ENCODE measurements around the gene FAM181A. TPM values are rescaled to one million over a fixed set of nuclear protein-coding genes. Genes with fewer than 3 reads are reported as not detected.

The FAM181A gene
- not detected in 2 replicates for total RNA-seq

DNA sequence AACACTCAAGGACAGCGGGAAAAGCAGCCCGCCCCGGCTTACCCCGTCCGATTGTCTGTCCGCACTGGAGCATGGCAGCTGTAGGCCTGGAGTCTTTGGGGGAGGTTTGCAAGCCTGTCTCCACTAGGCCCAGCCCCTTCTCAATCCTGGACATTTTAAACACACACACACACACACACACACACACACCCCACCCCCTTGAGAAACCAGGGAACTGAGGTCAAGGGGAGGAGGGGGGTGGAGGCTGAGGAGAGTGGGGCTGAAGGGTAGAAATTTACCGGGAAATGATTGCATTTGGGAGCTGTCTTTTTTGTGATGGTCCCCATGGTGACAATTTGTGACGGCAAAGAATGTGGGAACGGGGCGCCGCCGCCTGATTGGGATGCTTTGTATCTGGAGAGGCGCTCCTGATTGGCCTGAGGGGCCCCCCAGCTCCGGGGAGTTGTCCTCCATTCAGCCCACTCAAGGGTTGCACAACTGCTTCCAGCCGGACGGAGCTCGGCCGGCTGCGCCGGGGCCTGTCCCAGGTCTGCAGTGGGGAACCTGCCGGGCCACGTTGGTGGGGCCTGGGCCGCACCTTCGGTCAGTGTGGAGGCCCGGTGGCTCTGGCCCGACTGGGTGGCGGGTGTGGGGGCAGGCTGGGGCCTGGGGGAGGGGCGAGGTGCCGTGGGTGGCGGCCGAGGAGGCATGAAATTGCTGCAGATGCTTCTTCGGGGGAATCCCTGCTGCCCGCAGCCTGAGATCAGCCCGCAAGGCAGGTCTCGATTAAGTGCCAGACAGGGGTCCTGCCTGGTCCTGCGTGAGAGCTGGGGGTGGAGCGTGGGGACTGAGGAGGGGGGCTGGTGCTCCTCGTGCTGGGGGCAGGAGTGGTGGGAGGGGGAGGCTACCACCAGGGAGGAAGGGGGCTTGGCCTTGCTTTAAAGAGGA lies at the start of gene FAM181A:
FAM181A (plus strand) TSS at position 472 of the 927 bp plus-strand sequence. CDS start 942 bp downstream, outside the sequence.

DNA sequence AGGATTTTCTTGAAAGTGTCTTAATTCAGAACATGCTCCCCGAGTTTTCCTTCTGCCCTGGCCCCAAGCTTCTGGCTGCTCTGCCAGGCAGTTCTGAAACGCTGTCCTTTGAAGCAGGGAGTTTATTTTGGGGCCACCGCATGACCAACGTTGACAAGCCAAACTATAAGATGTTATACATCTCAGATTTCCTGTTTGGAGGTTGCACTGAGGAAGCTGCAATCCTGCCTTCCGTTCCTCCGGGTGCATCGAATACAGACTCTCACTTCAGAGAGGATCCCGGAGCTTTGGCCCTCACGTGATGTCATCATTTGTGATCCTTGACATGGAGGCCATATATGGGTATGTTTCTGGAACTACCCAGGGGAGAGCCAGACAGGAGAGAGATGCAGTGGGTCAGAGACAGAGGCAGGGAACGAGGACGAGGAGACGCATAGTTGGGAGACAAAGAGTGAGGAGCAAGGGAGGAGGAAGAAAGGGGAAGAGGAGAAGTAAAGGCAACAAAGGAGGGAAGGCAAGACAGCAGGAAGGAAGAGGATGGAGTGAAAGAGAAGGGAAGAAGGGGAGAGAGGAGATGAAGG lies 49.4 kb downstream of the FAM181A start, which contains the start of gene ASB2:
ASB2 (minus strand) TSS at position 94 of the 581 bp plus-strand sequence. CDS start 12,031 bp downstream, outside the sequence.

Small RNAs within 50 kb of the gene (small RNA-seq; reads per million reads assigned to genes)
- not detected for gene MIR4506

Other genes starting within 250 kb of the FAM181A start
- gene PRIMA1, start 138.9 kb upstream of the FAM181A start, total RNA-seq = not detected in 2 replicates
- not detected in 2 replicates for gene ASB2, start 49.2 kb downstream of the FAM181A start, total RNA-seq
- not detected in 2 replicates for gene CCDC197, start 70.0 kb downstream of the FAM181A start, total RNA-seq
- 1.6 and 2.3 TPM in 2 replicates for gene OTUB2, start 99.0 kb downstream of the FAM181A start, total RNA-seq
- gene DDX24, start 153.9 kb downstream of the FAM181A start, total RNA-seq = 118 and 122 TPM in 2 replicates
- 6.0 and 10.5 TPM in 2 replicates for gene IFI27L1, start 154.0 kb downstream of the FAM181A start, total RNA-seq
- 22.2 and 28.8 TPM in 2 replicates for gene IFI27, start 183.4 kb downstream of the FAM181A start, total RNA-seq
- 11.8 and 13.4 TPM in 2 replicates for gene IFI27L2, start 202.3 kb downstream of the FAM181A start, total RNA-seq
- not detected in 2 replicates for gene PPP4R4, start 247.0 kb downstream of the FAM181A start, total RNA-seq

Measured in vein endothelial cell (primary cell).